Measurements from ENCODE around the gene IL1RN.
A peak's percentile ranks its signal among the peaks of the same experiment; 100 is the strongest.

Gene IL1RN

GRCh38 chr2:113157118-113157896, 29.9 kb downstream of the IL1RN start:
- no peak for DNase-seq

- no peak for DNase-seq
These were observed 30.7 kb downstream of the IL1RN start for GRCh38 chr2:113157897-113158753.

GRCh38 chr2:113158884-113159553, 31.6 kb downstream of the IL1RN start:
- no peak for DNase-seq

GRCh38 chr2:113160248-113160647, 32.9 kb downstream of the IL1RN start:
- no peak for DNase-seq

- DNase-seq, result peak; percentile 39
These were observed 33.6 kb downstream of the IL1RN start for GRCh38 chr2:113160962-113161361.

GRCh38 chr2:113162173-113162572, 34.8 kb downstream of the IL1RN start:
- no peak for DNase-seq

- no peak for DNase-seq
These were observed 35.5 kb downstream of the IL1RN start for GRCh38 chr2:113162869-113163268.

GRCh38 chr2:113164215-113164929, 37.0 kb downstream of the IL1RN start:
- no peak for DNase-seq

- no peak for DNase-seq
These were observed 37.7 kb downstream of the IL1RN start for GRCh38 chr2:113164930-113165585.

- no peak for DNase-seq
These were observed 38.8 kb downstream of the IL1RN start for GRCh38 chr2:113166187-113166645.

- DNase-seq, result no peak
These were observed 39.9 kb downstream of the IL1RN start for GRCh38 chr2:113167115-113167932.

GRCh38 chr2:113167962-113168340, 40.6 kb downstream of the IL1RN start:
- no peak for DNase-seq

- DNase-seq, result no peak
These were observed 41.7 kb downstream of the IL1RN start for GRCh38 chr2:113169002-113169530.

- DNase-seq, result no peak
These were observed 42.2 kb downstream of the IL1RN start for GRCh38 chr2:113169586-113169985.

GRCh38 chr2:113171334-113172075, 44.1 kb downstream of the IL1RN start:
- DNase-seq, result no peak

- no peak for DNase-seq
These were observed 45.5 kb downstream of the IL1RN start for GRCh38 chr2:113172721-113173541.

GRCh38 chr2:113173542-113174375, 46.4 kb downstream of the IL1RN start, which contains the start of gene PSD4:
TSS of gene PSD4 (plus strand) at chr2:113173971. CDS start at chr2:113182457, 8,486 bp downstream.
- DNase-seq, result no peak

- DNase-seq, result no peak
These were observed 47.0 kb downstream of the IL1RN start for GRCh38 chr2:113174376-113174750.
